K562 (cell line): ENCODE data around the gene RBPJL. TPM values are rescaled to one million over a fixed set of nuclear protein-coding genes. Genes with fewer than 3 reads are reported as not detected.

Experiments used
- AFF4 ChIP-seq: sonication (generic); formaldehyde crosslinking; IDR thresholded peaks from 2 replicates; pipeline ENCODE4 v1.8.0; 2023; ENCODE audit warnings: mild to moderate bottlenecking, missing genetic modification reagents
- CHD7 ChIP-seq: fragments of 200-600 bp; sonication (generic); IDR thresholded peaks from one replicate; pipeline ENCODE4 v1.6.1; 2012; ENCODE audit warnings: mild to moderate bottlenecking, low read depth, low read length, inconsistent platforms
- DEAF1 ChIP-seq: fragments of 450-650 bp; formaldehyde crosslinking; IDR thresholded peaks from 2 replicates; pipeline ENCODE4 v1.4.0; 2020; ENCODE audit warnings: mild to moderate bottlenecking, moderate library complexity
- SIN3A ChIP-seq, 2 experiments: fragments of 150-350 bp in 1 of 2; IDR thresholded peaks; 2 replicates each; pipeline ENCODE4 v1.6.1; 2011 to 2016; ENCODE audit warnings: borderline replicate concordance in 2 of 2, low read depth in 2 of 2, low read length in 2 of 2, mild to moderate bottlenecking in 2 of 2, moderate library complexity in 2 of 2; ENCODE audit not compliant: control insufficient read depth in 1 of 2
- ZNF133 ChIP-seq: fragments of 250-450 bp; sonication (Bioruptor Pico); IDR thresholded peaks from 2 replicates; pipeline ENCODE4 v1.4.0; 2020; ENCODE audit warnings: mild to moderate bottlenecking
- ZNF175 ChIP-seq: fragments of 200-800 bp; sonication (Bioruptor generic); IDR thresholded peaks from 2 replicates; pipeline ENCODE4 v1.6.1; 2016; ENCODE audit warnings: low read depth, mild to moderate bottlenecking, missing genetic modification characterization, missing compliant biosample characterization
- ZNF239 ChIP-seq: fragments of 250-450 bp; sonication (Bioruptor Pico); IDR thresholded peaks from 2 replicates; pipeline ENCODE4 v1.4.0; 2020; ENCODE audit warnings: mild to moderate bottlenecking
- polyA plus RNA-seq, 8 experiments: library from polyadenylated mRNA; depleted of rRNA in 4 of 8; stranded (reverse) in 5 of 8; unstranded in 3 of 8; fragments of >200 nt; fragmentation: Nextera tagmentation in 2 of 8; fragmentation: Illumina TruSeq in 1 of 8; extraction: Ambion mirVana in 2 of 8; extraction: Trizol in 1 of 8; gene quantifications; 2 replicates each; pipeline versions ENCODE4 v1.2.1 to v1.2.3, GENCODE V29; 2011 to 2014; ENCODE audit warnings: inconsistent platforms in 1 of 8, missing spikeins in 1 of 8
- total RNA-seq, 7 experiments: library from RNA; depleted of rRNA in 6 of 7; stranded (reverse); fragments of >200 nt in 6 of 7; fragmentation: Illumina TruSeq in 2 of 7; extraction: Trizol in 2 of 7; gene quantifications; 2 replicates each; pipeline versions ENCODE4 v1.2.1 to v1.2.3, GENCODE V29; 2011 to 2021; ENCODE audit warnings: low replicate concordance in 1 of 7

The RBPJL gene
- total and polyA plus RNA-seq, 9 of the 15 experiments (the other 6 are each of a cell fraction or from before 2014, with no cell fraction given) = not detected

GRCh38 chr20:45293041-45294002 is 13.3 kb upstream of the RBPJL start (continued):
- no peak for TF ChIP-seq ZNF175 (CRISPR knock-in tag)
- TF ChIP-seq CHD7 = no peak
- no peak for TF ChIP-seq ZNF133 (CRISPR knock-in tag)
- TF ChIP-seq SIN3A (IDR thresholded peaks at IDR 0.05; ENCODE audit: borderline replicate concordance in 2 of 2, control insufficient read depth in 1 of 2, low read depth in 2 of 2, low read length in 2 of 2) = no peak
- TF ChIP-seq AFF4 (CRISPR knock-in tag) = no peak
- TF ChIP-seq ZNF239 (CRISPR knock-in tag) = no peak
- TF ChIP-seq DEAF1 (CRISPR knock-in tag) = no peak
